Right hindlimb (tissue), 1 donor: ENCODE results near the gene IGSF22.
"Not testable (repeated sequence)": the region's sequence is repeated elsewhere in the genome, so short reads cannot be mapped to it uniquely, and the experiment has no call there.

ENCODE experiments used
- DNase-seq: peaks from one replicate; pipeline ENCODE4 v3.0.0-alpha.2; 2018

Gene IGSF22

GRCh38 chr11:18710545-18710944, 15.4 kb downstream of the IGSF22 start:
- DNase-seq = no peak

- DNase-seq = no peak
These were observed 16.6 kb downstream of the IGSF22 start for GRCh38 chr11:18709414-18709813.

- DNase-seq = no peak
These were observed 18.1 kb downstream of the IGSF22 start for GRCh38 chr11:18707811-18708340.

GRCh38 chr11:18706330-18707243, 19.4 kb downstream of the IGSF22 start:
- DNase-seq = peak; percentile 85

GRCh38 chr11:18705651-18706281, 20.2 kb downstream of the IGSF22 start:
- DNase-seq = peak; percentile 49

- no peak for DNase-seq
These were observed 21.3 kb downstream of the IGSF22 start for GRCh38 chr11:18704698-18705097.

- no peak for DNase-seq
These were observed 21.8 kb downstream of the IGSF22 start for GRCh38 chr11:18704045-18704645.

- no peak for DNase-seq
These were observed 22.8 kb downstream of the IGSF22 start for GRCh38 chr11:18703001-18703763.

GRCh38 chr11:18701614-18702216, 24.3 kb downstream of the IGSF22 start:
- no peak for DNase-seq

- no peak for DNase-seq
These were observed 25.1 kb downstream of the IGSF22 start for GRCh38 chr11:18700872-18701271.

- DNase-seq = no peak
These were observed 25.6 kb downstream of the IGSF22 start for GRCh38 chr11:18700375-18700774.

GRCh38 chr11:18699848-18700261, 26.1 kb downstream of the IGSF22 start:
- DNase-seq = no peak

- DNase-seq = no peak
These were observed 26.8 kb downstream of the IGSF22 start for GRCh38 chr11:18699269-18699596.

- DNase-seq = peak; percentile 93
These were observed 27.4 kb downstream of the IGSF22 start, which contains the start of gene TMEM86A for GRCh38 chr11:18698341-18699268. Gene TMEM86A (plus strand): TSS chr11:18698779. CDS start chr11:18698887, 108 bp downstream.

GRCh38 chr11:18697576-18697975, 28.4 kb downstream of the IGSF22 start:
- DNase-seq = no peak

GRCh38 chr11:18696638-18697225, 29.3 kb downstream of the IGSF22 start:
- DNase-seq = no peak

GRCh38 chr11:18692941-18693760, 32.8 kb downstream of the IGSF22 start:
- DNase-seq = no peak

- not testable (repeated sequence) for DNase-seq
These were observed 34.4 kb downstream of the IGSF22 start for GRCh38 chr11:18691467-18692140.

- no peak for DNase-seq
These were observed 41.7 kb downstream of the IGSF22 start for GRCh38 chr11:18684267-18684666.
